HG02870 (cell line): ENCODE measurements around the gene GSTK1.
"Not testable (repeated sequence)": the region's sequence is repeated elsewhere in the genome, so short reads cannot be mapped to it uniquely, and the experiment has no call there.

Experiments
- ATAC-seq: cut with Tn5 transposase; IDR thresholded peaks from one replicate; pipeline ENCODE4 v1.9.1; 2021; ENCODE audit warnings: mild to moderate bottlenecking, moderate library complexity; ENCODE audit not compliant: unreplicated experiment

Gene GSTK1

DNA sequence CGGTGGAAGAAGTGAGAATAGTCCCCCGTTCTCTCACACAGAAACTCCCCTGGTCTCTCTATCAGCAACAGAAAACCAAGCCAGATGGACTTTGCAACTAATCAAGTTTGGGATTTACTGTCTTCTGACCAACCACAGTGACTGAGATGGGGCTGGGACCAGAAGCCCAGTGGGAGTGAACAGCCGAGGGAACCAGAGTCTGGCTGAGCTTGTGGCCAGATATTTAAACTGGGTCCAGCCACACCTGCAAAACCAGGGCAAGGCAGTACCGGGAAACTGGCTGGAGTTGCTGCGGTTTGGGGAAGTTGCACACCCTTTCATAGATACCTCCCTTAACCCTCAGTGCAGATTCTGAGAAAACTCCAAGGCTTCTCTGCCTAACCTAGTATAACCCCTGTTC, 6.0 kb downstream of the GSTK1 start:
- no peak for ATAC-seq

DNA sequence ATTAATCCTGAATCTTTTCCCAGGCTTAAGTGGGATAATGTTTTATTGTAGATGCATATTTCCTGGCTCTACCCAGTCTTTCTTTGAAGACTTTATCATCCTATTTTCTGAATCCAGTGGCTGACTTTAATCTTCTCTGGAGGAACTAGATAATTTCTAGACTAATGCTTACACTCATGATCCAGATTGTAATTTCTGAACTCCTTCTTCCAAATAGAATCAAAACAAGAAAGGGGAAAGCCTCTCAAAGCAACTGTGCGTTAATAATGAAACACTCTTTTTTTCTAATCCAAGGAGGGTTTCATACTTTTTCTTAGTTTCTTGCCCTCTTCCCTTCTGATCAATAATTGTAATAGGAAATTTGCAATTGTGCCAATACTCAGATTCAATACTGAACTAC, 8.0 kb downstream of the GSTK1 start:
- no peak for ATAC-seq

DNA sequence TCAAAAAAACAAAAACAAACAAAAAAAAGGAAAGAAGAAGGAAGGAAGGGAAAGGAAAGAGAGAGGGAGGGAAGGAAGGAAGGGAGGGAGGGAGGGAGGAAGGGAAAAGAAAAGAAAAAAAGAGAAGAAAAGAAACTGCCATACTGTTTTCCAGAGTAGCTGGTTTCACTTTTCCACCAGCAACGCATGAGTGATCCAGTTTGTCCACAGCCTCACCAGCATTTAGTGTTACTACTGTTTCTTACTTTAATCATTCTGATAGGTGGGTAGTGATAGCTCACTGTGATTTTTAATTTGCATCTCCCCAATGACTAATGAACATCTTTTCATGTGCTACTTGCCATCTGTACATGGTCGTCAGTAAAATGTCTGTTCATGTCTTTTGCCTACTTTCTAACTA, 9.6 kb downstream of the GSTK1 start:
- no peak for ATAC-seq

DNA sequence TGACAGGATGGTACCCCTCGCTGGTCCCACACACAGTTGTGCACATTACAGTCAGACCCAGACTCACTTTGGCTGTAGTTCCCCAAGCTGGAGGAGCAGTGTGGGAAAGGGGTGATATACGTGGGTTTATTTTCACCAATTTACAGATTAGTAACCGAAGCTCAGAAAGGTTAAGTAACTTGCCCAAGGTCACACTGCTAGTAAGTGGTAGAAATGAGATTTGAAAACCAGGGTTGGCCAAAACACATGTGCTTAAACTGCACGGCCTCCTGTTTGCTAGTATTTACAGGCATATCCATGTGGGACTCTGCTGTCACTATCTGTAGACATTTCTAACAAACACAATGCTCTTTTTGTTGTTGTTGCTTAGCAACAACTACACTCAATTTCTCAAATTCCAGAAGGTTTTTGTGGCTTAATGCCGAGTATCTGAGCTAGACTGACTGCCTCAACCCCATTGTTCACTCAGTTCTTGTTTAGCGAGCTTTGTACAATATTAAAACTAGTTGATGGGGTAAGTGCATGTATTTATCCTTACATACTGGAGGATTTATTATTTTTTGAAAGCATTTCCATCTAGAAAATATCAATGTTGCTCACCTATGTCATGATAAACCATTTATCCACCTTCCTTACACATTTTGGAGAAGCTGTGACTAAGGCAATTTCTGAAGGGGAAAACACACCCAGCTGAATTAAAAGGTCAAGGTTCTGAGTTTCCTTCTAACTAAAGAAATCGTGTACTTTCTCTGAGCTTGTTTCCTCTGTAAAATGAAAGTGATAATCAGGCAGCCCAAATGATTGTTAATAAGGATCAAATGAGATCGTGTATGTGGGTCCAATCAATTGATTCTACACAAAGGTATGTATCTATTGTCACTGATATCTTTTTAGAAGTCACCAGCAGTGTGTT, 16.2 kb downstream of the GSTK1 start:
- ATAC-seq: no peak

DNA sequence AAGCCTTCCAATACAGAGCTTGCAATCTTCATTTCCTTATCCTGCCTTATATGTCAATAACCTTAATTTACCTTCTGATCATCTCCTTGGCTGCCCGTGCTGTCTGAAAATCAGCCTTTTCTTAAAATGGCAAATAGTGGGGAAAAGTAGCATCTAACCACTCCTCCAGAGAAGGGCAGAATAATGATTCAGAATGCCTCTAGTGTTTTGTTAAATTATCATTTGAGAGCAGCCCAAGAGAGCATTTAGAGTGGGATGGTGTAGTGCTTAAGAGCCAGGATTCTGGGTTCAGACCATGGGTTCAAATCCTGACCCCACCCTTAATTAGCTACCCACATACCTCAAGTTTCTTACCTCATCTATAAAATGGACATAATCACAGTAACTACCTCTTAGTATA, 16.9 kb downstream of the GSTK1 start:
- ATAC-seq: no peak

DNA sequence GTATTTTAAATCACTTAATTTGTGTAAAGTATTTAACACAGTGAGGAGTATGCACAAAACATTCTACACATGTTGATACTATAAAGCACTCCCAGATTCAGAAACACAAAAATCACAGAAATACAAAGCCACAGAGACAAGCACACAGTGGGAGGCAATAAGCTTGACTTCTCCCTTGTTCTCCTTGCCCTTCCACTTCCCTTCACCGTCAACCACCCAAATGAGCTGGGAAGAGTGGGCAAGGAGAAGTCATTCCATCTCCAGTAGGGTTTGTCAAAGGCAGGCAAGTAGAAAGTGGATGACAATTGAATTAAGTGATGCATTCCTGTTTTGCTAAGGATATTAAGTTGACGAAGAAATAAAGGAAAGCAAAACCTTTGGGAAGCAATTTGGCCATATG, 17.3 kb downstream of the GSTK1 start:
- ATAC-seq: no peak

DNA sequence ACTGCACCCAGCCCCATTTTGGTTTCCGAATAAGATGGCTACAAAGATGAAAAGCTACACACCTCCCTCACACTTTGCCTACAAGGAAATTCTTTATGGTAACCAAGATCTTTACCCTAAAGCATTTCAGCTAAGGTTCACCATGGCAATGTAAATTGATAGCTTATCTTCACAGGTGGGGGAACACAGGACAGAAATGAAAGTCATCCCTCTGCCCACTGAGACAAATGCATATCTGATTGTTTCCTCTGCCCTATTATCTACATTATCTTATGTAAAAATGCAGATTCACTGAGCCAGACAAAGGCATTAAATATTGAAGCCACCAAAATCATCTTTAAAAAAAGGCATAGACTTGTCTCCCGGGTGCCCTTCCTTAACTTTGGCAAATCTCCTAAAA, 18.3 kb downstream of the GSTK1 start:
- ATAC-seq: no peak

DNA sequence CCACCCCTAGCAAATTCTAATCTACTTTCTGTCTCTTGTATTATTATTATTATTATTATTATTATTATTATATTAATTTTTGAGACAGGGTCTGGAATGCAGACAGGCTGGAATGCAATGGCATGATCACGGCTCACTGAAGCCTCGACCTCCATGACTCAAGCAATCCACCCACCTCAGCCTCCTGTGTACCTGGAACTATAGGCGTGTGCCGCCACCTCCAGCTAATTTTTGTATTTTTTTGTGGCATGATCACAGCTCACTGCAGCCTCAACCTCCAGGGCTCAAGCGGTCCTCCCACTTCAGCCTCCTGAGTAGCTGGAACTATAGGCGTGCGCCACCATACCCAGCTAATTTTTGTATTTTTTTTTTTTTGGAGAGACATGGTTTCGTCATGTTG, 18.9 kb downstream of the GSTK1 start:
- no peak for ATAC-seq

DNA sequence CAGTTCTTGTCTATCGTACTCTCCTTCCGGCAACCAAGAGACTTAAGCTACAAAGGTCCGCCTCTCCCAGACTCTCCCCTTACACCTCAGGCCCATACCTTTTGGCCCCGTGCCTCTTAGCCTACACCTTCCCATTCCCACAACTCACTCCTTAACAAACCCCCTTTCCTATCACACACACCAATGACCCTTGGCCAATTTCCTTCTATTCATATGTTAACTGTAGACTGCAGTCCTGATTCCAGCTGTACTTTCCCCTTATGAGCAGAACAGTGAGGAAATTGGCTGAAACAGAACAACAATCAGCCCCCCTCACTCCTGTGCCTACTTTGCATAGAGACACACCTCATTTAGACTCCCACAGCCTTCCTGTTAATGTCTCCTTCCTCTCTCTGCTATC, 20.1 kb downstream of the GSTK1 start:
- ATAC-seq: no peak

DNA sequence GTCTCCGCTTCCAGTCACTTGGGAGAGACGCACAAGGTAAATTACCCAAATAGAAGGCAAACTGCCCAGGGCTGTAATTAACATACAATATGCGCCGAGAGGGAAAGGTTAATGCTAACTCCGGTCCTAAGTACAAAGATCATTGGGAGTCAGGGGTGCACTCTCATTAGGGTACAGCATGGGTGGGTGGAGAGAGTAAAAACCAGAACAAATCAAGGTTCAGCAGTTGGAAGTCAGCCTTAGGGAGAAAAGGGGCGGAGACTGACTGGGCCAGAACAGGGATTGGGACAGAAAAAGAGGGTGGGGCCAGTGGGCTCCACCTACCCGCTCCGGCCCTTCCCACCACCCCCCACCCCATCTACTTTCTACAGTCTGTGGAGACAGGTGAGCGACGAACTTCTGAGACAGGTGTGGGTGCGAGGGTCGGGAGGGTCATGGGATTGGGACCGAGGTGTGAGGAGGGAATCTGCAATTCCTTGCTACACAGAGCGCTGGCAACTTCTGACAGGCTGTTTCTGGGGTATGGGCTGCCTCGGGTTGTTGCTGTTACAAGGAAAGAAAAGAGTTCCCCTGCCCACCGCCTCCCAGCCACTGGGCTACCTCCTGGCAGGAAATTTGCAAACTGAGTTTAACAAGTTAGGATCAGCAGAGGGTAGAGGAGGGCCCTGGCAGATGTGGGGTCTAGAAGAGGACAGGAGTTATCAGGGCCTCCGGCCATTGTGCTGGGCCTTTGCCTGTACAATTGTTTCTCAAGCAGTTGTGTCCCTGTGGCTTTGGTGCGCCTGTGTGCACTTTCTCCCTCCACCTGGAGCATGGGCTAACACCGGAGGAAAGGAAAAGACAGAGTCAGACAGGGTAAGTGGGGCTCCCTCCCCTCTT, 21.6 kb downstream of the GSTK1 start, which contains the start of gene TMEM139:
Gene TMEM139, plus strand, starts transcription at position 368 of the 879 bp plus-strand sequence. CDS start 1,000 bp downstream, outside the sequence.
- ATAC-seq: no peak

DNA sequence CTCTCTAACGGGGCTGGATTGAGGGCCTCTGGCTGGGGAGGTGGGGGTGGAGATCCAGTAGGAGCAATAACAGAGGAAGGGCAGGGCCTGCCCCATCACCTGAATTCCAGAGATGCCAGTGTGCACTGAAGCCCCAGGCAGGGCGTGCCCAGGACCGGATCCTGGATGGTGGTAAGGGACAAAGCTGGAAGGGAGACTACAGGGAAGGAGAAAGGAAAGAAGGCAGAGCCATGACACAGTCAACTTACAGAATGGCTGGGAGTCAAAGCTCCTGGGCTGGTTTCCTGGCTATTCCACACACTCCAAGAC, 22.2 kb downstream of the GSTK1 start:
- no peak for ATAC-seq

DNA sequence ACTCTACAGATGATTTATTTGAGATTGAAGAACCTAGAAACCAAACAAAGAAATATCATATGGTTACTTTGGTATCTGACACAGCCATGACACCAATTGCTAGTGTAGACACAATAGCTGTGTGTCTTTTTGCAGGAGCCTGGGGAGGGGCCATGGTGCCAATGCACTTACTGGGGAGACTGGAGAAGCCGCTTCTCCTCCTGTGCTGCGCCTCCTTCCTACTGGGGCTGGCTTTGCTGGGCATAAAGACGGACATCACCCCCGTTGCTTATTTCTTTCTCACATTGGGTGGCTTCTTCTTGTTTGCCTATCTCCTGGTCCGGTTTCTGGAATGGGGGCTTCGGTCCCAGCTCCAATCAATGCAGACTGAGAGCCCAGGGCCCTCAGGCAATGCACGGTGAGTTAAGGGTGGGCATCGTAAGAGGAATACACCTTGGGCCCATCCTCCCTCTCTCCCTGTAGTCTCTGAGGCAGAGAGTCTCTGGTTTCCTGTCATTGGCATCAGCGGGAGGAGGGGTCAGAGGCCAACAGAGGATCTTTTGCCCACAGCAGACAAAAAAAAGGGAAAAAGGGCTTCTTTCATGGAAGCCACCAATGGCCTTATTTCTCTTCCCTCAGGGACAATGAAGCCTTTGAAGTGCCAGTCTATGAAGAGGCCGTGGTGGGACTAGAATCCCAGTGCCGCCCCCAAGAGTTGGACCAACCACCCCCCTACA, 22.7 kb downstream of the GSTK1 start:
- ATAC-seq: no peak

DNA sequence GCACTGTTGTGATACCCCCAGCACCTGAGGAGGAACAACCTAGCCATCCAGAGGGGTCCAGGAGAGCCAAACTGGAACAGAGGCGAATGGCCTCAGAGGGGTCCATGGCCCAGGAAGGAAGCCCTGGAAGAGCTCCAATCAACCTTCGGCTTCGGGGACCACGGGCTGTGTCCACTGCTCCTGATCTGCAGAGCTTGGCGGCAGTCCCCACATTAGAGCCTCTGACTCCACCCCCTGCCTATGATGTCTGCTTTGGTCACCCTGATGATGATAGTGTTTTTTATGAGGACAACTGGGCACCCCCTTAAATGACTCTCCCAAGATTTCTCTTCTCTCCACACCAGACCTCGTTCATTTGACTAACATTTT, 23.3 kb downstream of the GSTK1 start:
- no peak for ATAC-seq

DNA sequence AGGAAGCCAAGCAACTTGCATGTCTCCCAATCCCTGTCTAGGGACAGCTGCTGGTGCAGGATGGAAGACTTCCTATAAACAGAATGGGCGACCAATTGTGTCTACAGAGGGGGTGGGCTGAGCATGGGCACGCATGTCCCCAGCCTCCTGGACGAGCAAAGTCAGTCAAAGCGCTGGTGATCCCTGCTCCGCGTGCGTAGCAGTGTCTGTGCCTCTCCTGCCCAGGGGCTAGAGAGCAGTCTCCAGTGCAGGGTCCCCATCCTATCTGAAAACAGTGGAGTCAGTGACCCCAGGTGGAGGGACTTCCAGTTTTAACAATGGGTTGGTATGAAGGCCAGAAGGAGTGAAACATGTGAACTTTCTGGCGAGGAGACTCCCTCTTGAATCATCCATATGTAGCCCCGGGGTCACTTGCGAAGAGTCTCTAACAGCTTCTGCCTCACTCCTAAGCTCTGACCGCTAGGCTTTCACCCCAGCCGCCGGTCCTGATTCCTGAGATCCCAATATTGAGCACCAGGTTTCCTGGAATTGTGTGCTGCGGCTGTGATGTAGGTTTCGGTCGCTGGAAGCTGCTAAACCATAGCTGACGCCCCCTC, 24.2 kb downstream of the GSTK1 start:
- ATAC-seq: no peak

DNA sequence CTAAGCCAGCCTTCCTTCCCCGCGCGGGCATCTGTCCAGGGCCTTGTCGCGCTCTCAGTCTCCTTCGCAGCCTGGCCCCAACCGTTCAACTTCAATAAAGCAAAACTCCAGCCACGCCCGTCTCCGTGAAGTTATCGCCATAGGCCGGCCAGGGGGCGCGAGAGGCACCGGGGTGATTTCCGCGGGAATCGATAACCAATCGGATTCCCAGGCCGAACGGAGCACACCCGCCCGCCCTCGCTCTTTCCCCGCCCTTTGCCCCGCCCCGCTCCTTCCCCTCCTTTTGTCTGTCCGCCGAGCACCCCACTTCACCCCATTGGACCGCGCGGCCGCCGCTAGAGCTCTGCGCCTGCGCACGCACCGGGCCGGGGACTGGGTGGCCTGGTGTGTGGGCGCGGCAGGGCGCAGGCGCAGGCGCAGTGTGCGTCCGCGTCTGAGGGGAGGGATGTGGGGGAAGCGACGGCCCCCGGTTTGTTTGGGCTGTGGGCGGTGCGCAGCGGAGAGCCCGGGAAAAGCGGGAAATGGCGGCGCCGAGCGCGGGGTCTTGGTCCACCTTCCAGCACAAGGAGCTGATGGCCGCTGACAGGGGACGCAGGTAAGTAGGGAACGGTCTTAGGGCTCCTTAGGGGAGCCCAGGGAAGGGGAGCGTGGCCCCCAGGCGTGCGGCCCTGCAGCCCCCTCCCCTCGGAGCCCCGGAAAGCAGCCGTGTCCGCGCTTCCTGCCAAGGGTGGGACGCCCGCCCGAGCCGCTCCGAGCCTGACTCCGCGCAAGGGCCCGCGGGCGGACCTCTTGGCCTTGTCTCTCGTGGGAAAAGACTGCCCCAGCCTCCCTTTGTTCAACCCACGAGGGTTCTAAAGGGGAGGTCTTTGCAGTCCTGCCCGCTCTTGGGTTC, 24.9 kb downstream of the GSTK1 start, which contains the start of gene CASP2:
Gene CASP2, plus strand, starts transcription at position 417 of the 892 bp plus-strand sequence. Its CDS starts 105 bp downstream, at position 522.
- peak; percentile 84 for ATAC-seq

DNA sequence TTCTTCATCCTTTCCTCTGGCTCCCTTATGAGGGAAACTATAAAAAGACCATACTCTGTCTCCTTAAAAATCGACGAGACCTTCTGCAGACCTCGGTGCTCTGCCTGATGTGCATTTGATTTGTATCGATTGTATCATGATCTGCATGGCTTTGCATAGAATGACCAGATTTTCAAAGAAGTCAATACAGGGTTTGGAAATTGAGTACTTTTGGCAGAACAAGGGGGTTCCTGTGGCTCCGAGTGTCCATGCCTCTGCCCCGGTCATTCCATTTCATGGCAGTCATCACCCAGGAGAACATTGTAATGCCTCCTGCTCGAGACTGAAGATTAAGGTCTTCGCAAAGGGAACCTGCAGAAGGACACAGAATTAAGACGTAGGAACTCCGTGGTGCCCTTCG, 25.6 kb downstream of the GSTK1 start:
- ATAC-seq: no peak

DNA sequence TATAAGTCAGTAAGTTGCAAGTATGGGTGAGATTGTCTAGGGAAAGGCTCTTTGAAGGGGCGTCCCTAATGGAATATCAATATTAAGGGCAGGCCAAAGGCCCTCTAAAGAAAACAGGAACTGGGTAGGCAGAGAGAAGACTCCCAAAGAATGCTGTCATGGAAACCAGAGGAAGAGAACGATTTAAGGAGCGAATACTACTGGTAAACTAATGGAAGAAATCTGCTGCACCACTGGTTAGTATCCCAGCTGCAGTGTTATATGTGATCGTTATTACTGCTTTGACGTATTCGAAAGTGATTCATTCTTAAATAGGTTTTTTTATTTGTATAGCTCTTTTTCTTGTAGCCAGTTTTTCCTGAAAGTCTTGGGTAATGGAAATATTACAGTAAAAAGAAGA, 26.2 kb downstream of the GSTK1 start:
- no peak for ATAC-seq

DNA sequence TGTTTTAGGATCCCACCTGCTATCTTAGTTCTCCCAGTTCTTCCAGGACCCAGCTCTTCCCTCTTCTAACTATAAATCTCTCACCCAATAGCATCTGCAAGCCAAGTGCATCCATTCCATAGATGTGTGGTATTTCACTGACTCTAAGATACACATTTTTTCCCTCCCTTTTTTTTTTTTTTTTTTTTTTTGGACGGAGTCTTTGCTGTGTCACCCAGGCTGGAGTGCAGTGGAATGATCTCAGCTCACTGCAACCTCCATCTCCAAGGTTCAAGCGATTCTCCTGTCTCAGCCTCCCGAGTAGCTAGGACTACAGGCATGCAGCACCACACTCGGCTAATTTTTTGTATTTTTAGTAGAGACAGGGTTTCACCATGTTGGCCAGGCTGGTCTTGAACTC, 26.6 kb downstream of the GSTK1 start:
- not testable (repeated sequence) for ATAC-seq

DNA sequence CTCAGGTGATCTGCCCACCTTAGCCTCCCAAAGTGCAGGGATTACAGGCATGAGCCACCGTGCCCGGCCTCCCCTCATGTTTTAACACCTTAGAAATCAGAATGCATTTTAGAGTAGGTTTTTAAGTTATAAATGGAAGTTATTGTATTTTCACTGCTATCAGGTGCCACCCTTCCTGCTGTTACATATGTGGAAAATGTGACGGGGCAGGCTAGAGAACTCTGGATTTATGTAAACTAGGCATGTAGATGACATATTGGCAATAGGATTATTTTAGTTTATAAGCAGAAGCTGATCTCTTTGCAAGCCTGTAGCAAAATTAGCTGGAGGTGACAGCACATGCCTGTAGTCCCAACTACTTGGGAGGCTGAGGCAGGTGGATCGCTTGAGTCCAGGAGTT, 27.1 kb downstream of the GSTK1 start:
- ATAC-seq: no peak

DNA sequence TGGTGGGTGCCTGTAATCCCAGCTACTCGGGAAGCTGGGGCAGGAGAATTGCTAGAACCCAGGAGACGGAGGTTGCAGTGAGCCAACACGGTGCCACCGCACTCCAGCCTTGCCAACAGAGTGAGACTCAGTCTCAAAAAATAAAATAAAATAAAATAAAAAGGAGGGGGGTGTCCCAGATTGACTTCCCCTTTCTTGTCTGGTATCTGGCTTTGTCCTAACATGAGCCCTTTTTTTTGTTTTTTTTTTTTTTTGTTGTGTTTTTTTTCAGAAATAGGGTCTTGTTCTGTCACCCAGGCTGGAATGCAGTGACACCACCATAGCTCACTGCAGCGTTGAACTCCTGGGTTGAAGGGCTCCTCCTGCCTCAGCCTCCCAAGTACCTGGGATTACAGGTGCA, 29.6 kb downstream of the GSTK1 start:
- ATAC-seq: no peak
